Fibroblast of mammary gland (primary cell): ENCODE results near the gene PUM1.

Experiments
- DNase-seq: peaks from one replicate; pipeline ENCODE4 v3.0.0-alpha.2; 2010; ENCODE audit warnings: low read depth
- H3K4me3 ChIP-seq: 2 replicates; pipeline ENCODE4 v1.5.1; 2011; ENCODE audit warnings: low read depth, mild to moderate bottlenecking, low read length, moderate library complexity; ENCODE audit not compliant: control insufficient read depth
- TF ChIP-seq, protein P1 (sequence below): conservative IDR thresholded peaks from 2 replicates; pipeline ENCODE4 v1.5.1; 2011; ENCODE audit warnings: low read depth, low read length, inconsistent platforms; ENCODE audit not compliant: control insufficient read depth, insufficient read depth

Gene PUM1

GRCh38 chr1:30893776-30894507, 171.6 kb downstream of the PUM1 start:
- DNase-seq = no peak
- TF ChIP-seq, protein P1, sequence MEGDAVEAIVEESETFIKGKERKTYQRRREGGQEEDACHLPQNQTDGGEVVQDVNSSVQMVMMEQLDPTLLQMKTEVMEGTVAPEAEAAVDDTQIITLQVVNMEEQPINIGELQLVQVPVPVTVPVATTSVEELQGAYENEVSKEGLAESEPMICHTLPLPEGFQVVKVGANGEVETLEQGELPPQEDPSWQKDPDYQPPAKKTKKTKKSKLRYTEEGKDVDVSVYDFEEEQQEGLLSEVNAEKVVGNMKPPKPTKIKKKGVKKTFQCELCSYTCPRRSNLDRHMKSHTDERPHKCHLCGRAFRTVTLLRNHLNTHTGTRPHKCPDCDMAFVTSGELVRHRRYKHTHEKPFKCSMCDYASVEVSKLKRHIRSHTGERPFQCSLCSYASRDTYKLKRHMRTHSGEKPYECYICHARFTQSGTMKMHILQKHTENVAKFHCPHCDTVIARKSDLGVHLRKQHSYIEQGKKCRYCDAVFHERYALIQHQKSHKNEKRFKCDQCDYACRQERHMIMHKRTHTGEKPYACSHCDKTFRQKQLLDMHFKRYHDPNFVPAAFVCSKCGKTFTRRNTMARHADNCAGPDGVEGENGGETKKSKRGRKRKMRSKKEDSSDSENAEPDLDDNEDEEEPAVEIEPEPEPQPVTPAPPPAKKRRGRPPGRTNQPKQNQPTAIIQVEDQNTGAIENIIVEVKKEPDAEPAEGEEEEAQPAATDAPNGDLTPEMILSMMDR = no peak
- H3K4me3 ChIP-seq = no peak overlapping the region

DNA sequence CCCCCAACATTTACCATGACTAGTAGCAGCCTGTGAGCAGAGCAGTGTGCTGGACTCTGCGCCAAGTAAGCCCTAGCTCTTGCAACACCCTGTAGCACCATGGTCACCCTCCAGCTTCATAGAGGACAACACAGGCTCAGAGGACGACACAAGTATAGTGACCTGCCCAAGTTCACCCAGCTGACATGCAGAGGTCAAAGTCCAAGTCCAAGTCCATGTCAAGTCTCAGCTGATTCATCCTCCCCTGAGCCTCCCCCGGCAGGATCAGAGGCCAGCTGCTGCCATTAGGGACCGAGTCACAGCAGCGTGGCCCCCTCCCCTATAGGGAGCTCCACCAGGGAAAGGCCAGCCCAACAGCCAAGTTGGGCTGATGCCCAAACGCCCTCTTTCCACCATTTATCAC, 172.8 kb downstream of the PUM1 start:
- TF ChIP-seq, protein P1 = no peak
- no peak for DNase-seq

DNA sequence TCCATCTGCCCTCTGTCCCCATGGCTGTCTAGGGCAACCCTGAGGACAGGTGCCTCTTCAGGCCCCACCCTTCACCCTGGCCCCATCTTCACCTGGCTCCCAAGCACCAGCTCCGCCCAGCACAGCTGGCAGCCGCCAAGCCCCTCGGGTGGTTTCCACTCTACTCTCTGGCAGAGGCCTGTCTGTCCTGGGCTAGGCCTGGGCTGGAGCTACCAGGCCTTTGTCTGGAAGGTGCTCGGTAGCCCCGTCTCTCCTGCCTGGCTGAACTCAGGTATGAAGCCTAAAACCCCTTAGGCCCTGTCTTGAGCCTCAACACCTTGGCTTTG, 174.3 kb downstream of the PUM1 start:
- no peak overlapping the region for H3K4me3 ChIP-seq
- DNase-seq = no peak
- TF ChIP-seq, protein P1 = no peak

More for the DNA sequence above, 172.8 kb downstream of the PUM1 start:
- H3K4me3 ChIP-seq = no peak overlapping the region

- TF ChIP-seq, protein P1 = no peak
- H3K4me3 ChIP-seq = no peak overlapping the region
- DNase-seq = no peak
Measured at GRCh38 chr1:30890502-30891226, 174.9 kb downstream of the PUM1 start.

- TF ChIP-seq, protein P1 = no peak
- no peak overlapping the region for H3K4me3 ChIP-seq
- no peak for DNase-seq
Measured at GRCh38 chr1:30889511-30889910, 176.0 kb downstream of the PUM1 start.

DNA sequence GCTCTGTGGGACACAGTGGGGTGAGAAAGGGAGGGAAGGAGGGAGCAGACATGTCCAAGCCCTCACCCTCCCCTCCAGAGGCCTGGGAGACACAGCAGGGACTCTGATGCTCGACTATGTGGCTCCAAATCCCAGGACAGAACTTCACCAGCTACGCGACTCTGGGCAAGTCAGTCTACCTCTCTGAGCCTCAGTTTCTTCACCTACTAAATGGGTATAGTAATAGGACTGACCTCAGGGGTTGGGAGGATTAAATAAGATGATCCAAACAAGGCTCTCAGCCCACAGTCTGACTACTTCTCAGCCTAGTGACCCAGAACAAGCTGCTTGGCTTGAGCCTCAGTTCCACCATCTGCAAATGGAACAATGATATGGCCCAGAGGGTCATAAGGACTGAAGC, 176.5 kb downstream of the PUM1 start:
- DNase-seq = no peak
- H3K4me3 ChIP-seq = no peak overlapping the region
- TF ChIP-seq, protein P1 = no peak
